Heart right ventricle (tissue), 16 donors: ENCODE data around the gene CNTN5. TPM values are rescaled to one million over a fixed set of nuclear protein-coding genes. Genes with fewer than 3 reads are reported as not detected.

ENCODE experiments used
- ATAC-seq, 8 donors: fragments of 200-7000 bp; cut with Tn5 transposase; one replicate each; pipeline ENCODE4 v1.9.1; 2020; ENCODE audit warnings: mild to moderate bottlenecking in 8 of 8, moderate library complexity in 8 of 8, moderate number of reproducible peaks in 1 of 8
- DNase-seq, 2 donors: peaks; one replicate each; pipeline ENCODE4 v3.0.0-alpha.2; 2020
- H3K27ac ChIP-seq, 10 donors: fragments of 200-600 bp; sonication (generic) in 2 of 10; one replicate each; pipeline versions ENCODE4 v1.5.0 to v1.8.0; 2020 to 2022; ENCODE audit warnings: mild to moderate bottlenecking in 3 of 10
- H3K27me3 ChIP-seq, 7 donors: fragments of 200-600 bp; one replicate each; pipeline ENCODE4 v1.8.0; 2021 to 2022; ENCODE audit warnings: mild to moderate bottlenecking in 2 of 7
- H3K36me3 ChIP-seq, 9 donors: fragments of 200-600 bp; sonication (generic) in 1 of 9; one replicate each; pipeline versions ENCODE4 v1.5.0 to v1.8.0; 2020 to 2022; ENCODE audit warnings: mild to moderate bottlenecking in 2 of 9
- H3K4me1 ChIP-seq, 9 donors: fragments of 200-600 bp; sonication (generic) in 1 of 9; one replicate each; pipeline versions ENCODE4 v1.5.0 to v1.8.0; 2020 to 2022; ENCODE audit warnings: mild to moderate bottlenecking in 4 of 9
- H3K4me3 ChIP-seq, 10 donors: fragments of 200-600 bp; sonication (generic) in 2 of 10; one replicate each; pipeline versions ENCODE4 v1.5.0 to v1.8.0; 2020 to 2022; ENCODE audit warnings: mild to moderate bottlenecking in 7 of 10, moderate library complexity in 2 of 10
- H3K9me3 ChIP-seq, 11 donors: fragments of 200-600 bp in 10 of 11; sonication (generic) in 2 of 11; one replicate each; pipeline versions ENCODE4 v1.5.0 to v1.8.0; 2013 to 2022; ENCODE audit warnings: mild to moderate bottlenecking in 2 of 11, control low read depth in 1 of 11, moderate library complexity in 1 of 11
- CTCF ChIP-seq, 9 donors: fragments of 200-600 bp; sonication (generic) in 2 of 9; IDR thresholded peaks; one replicate each; pipeline versions ENCODE4 v1.5.0 to v1.8.0; 2021 to 2022; ENCODE audit warnings: antibody characterized with exemption in 9 of 9, mild to moderate bottlenecking in 5 of 9, moderate library complexity in 1 of 9
- WGBS, 2 donors: extraction: QIAGEN DNeasy Blood & Tissue Kit; methylation state at CpG; one replicate each; pipeline ENCODE4 v1.1.7; 2013; ENCODE audit warnings: inconsistent platforms in 1 of 2; 5-methylcytosine and 5-hydroxymethylcytosine counted together
- intact Hi-C, 10 donors: fragments of 100-400 bp; cut with DNase I; formaldehyde crosslinking; loops; one replicate each; pipeline versions ENCODE4 v1.11.1 to v1.14.2; 2022
- polyA plus RNA-seq, 2 donors: library from polyadenylated mRNA; stranded (reverse); fragments of 200-250 nt; gene quantifications; one replicate each; pipeline ENCODE4 v1.2.3, GENCODE V29; 2013
- total RNA-seq, 10 donors: library from RNA; stranded (reverse); fragmentation: NEBNext Ultra II Directional in 3 of 10; extraction: Animal tissue kit (Norgen Biotek cat#: 25700) in 3 of 10; gene quantifications; one replicate each; pipeline versions ENCODE4 v1.2.1 to v1.2.4, GENCODE V29; 2021 to 2023
- donor health status: Arrhythmogenic right ventricular cardiomyopathy.
- donor health status: ischemic (EF 13 %, LVEDD 7.1; RV severe dilation, severe dysfunction).
- donor health status: healthy with polysubstance abuse.
- donor health status: DM: no; HTN: yes; CAD: no.
- donor health status: DM: no; HTN: no; CAD: no.
- donor health status: ischemic (EF 25% LVEDD 6.9; RV normal size, moderate dysfunction).
- donor health status: ischemic (EF 25% LVEDD 5.7; RV mildly dilated, moderate dysfunction).
- donor health status: healthy.
- donor health status: DM: yes; HTN: yes; CAD: no.
- donor health status: Ischemic cardiomyopathy.
- donor health status: ischemic (EF 35%, LVEDD 5.7; RV mildly dilated, moderate dysfunction).
- donor health status: nonischemic (EF 11% LVEDD 7.7; RV severe dilation, severe dysfunction).
- donor health status: DM: yes; HTN: yes; CAD: no.
- donor health status: PGD.
- donor health status: ischemic (EF 29% LVEDD 5.4; RV normal size, mild dysfunction).
- donor health status: nonischemic (EF 23%, LVEDD 6.1; RV moderate dilation, normal function).

Gene CNTN5
- total and polyA plus RNA-seq, 12 donors: 0.05 to 0.35 (median 0.17) TPM; not detected in 6

- Histone ChIP-seq H3K36me3 (no peaks in the 10 kb centered on the region), H3K27me3 (no peaks in the 10 kb centered on the region), H3K4me3 (no peak overlapping the region), H3K9me3 (peaks cover 0 to 16% (median 0%) of the 10 kb centered on the region in 11 donors), H3K27ac (no peak overlapping the region), H3K4me1 (no peaks in the 10 kb centered on the region)
- WGBS, 2 donors: 89 to 94% methylated on average over 2 of the region's 2 CpGs
- no peak for ATAC-seq
- no peak for TF ChIP-seq CTCF (IDR thresholded peaks at IDR 0.05)
- intact Hi-C loops: no loop called here
- DNase-seq: no peak
These were observed 625.2 kb downstream of the CNTN5 start for GRCh38 chr11:99645934-99646333.

- no peak for TF ChIP-seq CTCF (IDR thresholded peaks at IDR 0.05)
- ATAC-seq: no peak
- intact Hi-C loops: no loop called here
- Histone ChIP-seq H3K9me3 (no peaks in the 10 kb centered on the region), H3K27ac (no peak overlapping the region), H3K27me3 (no peaks in the 10 kb centered on the region), H3K4me3 (no peak overlapping the region), H3K36me3 (no peaks in the 10 kb centered on the region), H3K4me1 (no peaks in the 10 kb centered on the region)
- WGBS, 2 donors: 52 to 58% methylated on average over 2 of the region's 2 CpGs
- no peak for DNase-seq
These were observed 649.4 kb downstream of the CNTN5 start for GRCh38 chr11:99670067-99670676.

GRCh38 chr11:99671808-99672409 lies 651.2 kb downstream of the CNTN5 start:
- H3K9me3 ChIP-seq: no peaks in the 10 kb centered on the region
- no peak overlapping the region for H3K4me3 ChIP-seq
- no peaks in the 10 kb centered on the region for H3K27me3 ChIP-seq
- ATAC-seq: no peak
- no peaks in the 10 kb centered on the region for H3K4me1 ChIP-seq
- H3K27ac ChIP-seq: no peak overlapping the region
- 79 to 82% methylated on average over 8 of the region's 8 CpGs for WGBS, 2 donors
- no peaks in the 10 kb centered on the region for H3K36me3 ChIP-seq
- intact Hi-C loops: no loop called here
- no peak for TF ChIP-seq CTCF (IDR thresholded peaks at IDR 0.05)
- no peak for DNase-seq

- no peak for DNase-seq
- WGBS, 2 donors: 59 to 72% methylated on average over 4 of the region's 4 CpGs
- Histone ChIP-seq H3K4me1 (no peaks in the 10 kb centered on the region), H3K36me3 (no peaks in the 10 kb centered on the region), H3K27me3 (no peaks in the 10 kb centered on the region), H3K4me3 (no peak overlapping the region), H3K9me3 (no peaks in the 10 kb centered on the region), H3K27ac (no peak overlapping the region)
- TF ChIP-seq CTCF (IDR thresholded peaks at IDR 0.05): no peak
- no peak for ATAC-seq
- intact Hi-C loops: no loop called here
These were observed 655.5 kb downstream of the CNTN5 start for GRCh38 chr11:99676292-99676691.
